Suppressor macrophage treated with lipopolysaccharide for 4 hours (primary cell): ENCODE data around the gene RANBP6.
"Not testable (repeated sequence)": the region's sequence is repeated elsewhere in the genome, so short reads cannot be mapped to it uniquely, and the experiment has no call there.

Experiments
- DNase-seq: peaks from one replicate; pipeline ENCODE4 v3.0.0-alpha.2; 2020

RANBP6 gene

DNA sequence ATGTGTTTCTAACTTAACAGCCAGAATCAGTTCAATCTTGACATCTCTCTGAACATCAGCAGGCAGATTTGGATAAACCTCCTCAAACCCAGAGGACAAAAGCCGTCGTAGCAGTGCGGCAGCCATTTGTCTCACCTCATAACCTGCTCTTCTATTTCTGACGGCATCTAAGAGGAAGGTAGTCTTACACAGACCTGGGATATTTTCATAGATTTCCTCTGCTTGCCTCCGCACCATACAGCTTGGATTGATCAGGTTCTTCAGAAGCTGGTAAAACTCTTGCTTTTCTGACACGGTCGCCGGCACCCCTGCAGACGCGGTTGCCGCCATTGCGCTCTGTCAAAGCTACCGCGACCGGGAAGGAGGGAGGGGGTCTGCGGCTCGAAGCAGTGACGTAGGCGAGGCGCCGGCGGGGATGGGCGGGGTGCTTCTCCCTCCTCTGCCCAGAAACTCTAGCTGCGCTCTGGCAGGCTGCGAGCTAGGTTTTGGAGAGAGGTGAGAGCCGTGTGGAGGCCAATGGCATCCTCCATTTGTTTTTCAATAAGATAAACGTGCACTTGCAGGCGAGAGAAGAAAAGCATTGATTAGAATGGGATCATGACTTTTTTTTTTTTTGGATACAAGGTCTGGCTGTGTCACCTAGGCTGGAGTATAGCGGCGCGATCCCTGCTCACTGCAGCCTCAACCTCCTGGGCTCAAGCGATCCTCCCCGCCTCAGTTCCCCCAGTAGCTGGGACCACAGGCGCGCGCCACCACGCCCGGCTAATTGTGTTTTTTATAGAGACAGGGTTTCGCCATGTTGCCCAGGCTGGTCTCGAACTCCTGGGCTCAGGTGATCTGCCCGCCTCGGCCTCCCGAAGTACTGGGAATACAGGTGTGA lies at the start of gene RANBP6:
Gene RANBP6 (minus strand): TSS at position 347 of the 880 bp plus-strand sequence. CDS start 17 bp downstream, at position 330.
- DNase-seq = peak; percentile 90

DNA sequence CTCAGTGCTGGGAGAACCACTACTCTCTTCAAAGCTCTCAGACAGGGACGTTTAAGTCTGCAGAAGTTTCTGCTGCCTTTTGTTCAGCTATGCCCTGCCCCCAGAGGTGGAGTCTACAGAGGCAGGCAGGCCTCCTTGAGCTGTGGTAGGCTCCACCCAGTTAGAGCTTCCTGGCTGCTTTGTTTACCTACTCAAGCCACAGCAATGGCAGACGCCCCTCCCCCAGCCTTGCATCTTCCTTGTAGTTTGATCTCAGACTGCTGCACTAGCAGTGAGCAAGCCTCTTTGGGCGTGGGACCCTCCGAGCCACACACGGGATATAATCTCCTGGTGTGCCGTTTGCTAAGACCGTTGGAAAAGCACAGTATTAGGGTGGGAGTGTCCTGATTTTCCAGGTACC lies 47.7 kb upstream of the RANBP6 start:
- not testable (repeated sequence) for DNase-seq

DNA sequence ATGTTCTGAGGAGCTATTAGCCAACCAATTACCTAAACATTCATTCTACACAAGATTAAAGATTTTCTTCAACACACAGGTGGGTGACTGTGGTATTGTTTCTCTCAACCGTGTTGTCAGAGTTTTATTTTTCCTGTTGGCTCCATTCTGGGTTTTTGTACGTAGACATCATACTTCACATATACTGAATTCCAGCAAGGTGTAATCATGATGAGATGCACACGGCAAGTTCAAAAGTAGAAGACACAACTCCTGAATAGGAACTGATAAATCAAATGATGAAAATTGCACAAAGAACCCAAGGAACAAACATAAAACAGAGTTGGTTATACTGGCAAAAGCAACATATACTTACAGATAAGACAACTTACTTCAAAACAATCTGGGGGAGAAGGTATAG lies 40.2 kb upstream of the RANBP6 start:
- DNase-seq = no peak

DNA sequence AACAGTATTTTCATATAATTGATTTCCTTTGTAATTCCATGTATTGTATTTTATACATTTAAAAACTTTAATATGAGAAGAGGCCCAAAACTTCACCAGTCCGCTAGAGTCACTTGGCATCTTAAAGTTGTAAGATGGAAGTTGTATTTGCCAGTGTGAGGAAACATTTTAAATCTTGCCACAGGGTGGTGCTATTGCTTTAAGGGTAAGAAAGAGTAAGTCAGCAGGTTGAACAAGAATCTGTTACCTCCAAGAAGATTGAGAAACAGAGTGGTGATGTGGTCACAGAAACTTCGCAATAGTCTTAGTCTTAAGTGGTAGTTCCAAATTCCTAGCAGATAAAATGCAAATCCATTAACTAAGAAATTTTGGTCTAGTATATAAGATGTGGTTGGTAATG lies 39.8 kb upstream of the RANBP6 start:
- peak; percentile 88 for DNase-seq

DNA sequence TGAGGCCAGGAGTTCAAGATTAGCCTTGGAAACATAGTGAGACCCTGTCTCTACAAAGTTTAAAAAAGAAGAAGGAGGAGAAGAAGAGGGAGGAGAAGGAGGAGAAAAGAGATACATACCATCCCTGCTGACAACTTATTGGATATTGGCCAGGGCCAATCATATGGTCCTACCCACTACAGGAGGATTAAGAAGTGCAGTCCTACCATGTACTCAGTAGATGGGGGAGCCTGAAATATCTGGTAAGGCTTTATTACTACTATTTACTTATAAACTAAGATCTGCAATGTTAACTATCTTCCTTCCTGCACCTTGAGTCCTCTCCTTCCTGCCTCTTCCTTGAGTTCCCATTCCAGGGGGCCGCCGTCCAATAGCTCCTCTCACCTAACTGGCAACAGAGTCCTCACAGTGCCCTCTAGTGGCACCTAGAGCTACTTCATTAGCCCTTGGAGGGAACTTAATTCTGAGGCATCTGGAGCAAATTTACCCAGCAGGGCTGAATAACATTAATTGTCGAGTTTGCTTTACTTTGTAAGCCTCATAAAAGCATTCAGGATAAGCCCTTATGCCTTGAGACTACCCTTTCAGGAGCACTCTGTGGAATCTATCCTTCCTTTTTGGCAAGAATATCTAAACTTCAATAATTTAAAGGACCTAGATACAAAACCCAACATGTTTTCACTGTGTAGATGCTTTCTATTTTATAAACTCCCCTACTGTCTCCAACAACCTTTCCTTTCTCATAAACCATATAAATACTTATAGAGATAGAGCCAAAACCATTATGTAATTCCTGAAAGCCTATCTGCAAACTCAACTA lies 39.1 kb upstream of the RANBP6 start:
- DNase-seq = peak; percentile 80

DNA sequence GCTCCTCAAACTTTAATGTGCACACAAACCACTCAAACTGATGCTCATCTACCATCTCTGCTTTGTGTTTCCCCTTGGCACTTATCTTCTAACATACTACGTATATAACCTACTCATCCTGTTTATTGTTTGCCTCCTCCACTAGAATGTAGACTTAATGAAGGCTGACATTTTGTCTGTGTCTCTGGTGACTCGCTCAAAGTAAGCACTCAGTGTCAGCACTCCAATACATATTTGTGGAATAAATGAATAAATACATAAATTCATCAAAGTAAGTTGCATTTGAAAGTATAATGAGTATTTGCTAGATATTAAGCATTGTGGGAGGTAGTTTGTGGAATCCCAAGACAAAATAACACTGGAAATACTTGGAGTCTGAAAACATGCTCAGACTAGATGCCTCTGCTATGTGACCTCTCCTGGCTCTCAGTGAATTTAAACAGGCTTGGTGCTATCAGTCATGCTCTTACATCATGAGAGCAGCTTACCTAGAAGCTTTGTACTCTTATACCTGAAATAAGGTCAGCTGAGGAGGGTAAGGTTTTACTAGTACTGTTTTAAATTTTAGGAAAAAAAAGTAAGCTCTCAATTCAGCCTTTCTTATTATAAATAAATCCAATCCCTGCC lies 37.0 kb upstream of the RANBP6 start:
- DNase-seq = no peak

DNA sequence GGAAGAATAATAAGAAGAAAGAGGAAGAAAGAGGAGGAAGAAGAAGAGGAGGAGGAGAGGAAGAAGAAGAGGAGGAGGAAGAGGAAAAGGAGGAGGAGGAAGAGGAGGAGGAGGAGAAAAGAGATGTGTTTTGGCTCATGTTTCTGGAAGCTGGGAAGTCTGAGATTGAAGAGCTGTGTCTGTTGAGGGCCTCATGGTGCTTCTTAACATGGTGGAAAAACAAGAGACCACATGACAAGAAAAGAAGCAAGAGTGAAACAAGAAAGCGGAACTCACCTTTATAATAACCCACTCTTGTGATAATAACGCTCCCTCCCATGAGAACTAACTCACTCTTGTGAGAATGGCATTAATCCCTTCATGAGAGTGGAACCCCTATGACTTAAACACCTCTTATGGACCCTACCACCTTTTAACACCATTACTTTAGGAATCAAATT lies 36.1 kb upstream of the RANBP6 start:
- DNase-seq = no peak

DNA sequence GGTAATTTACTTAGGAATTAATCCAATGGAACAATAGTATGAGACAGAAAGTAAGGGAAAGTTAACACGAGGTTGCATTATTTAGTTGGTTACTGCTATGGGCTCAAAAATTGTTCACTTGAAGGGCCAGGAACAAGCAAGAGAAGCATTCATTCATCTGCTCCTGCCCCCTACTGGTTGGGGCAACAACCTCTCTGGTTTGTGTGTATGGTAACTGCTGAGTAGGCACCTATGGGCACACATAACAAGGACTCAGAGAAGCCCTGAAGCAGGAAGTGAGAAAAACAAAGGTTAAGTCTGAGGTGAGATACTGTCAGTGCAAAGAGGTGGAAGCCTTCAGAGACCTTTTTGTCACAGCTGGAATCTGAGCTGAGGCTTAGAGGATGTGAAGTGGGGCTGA lies 34.4 kb upstream of the RANBP6 start:
- peak; percentile 40 for DNase-seq

DNA sequence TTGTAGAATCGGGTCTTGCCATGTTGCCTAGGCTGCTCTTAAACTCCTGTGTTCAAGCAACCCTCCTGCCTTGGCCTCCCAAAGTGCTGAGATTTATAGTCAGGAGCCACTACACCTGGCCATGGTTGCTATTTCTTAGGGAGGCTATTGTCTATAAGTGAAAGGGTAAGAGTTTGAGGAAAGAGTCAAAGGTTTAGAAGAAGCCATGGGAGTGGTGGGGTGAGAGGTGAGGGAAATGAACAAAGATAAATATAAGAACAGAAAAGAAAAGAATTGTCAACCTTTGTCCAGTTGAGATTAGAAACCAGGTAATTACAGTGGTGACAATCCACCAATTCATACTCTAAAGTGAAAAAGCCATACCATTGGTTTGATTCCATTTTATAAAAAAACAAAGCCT lies 32.6 kb upstream of the RANBP6 start:
- no peak for DNase-seq

DNA sequence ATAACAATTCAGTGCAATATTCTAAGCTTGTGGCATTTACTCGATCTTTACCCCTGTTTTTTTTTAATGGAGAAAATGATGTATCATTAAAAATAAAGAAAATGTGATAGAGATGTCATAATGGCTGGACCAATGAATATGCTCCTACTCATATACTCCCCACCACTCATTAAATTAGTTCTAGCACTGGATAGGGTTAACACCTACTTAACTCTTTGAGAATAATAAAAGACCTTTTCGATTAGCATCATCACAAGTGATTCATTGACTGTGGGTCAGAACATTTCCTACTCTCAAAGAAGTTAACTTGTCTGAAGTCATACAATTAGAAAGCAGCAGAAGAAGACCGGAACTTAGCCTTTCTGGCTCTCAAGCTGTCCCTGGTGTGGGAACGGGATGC lies 31.6 kb upstream of the RANBP6 start:
- no peak for DNase-seq

DNA sequence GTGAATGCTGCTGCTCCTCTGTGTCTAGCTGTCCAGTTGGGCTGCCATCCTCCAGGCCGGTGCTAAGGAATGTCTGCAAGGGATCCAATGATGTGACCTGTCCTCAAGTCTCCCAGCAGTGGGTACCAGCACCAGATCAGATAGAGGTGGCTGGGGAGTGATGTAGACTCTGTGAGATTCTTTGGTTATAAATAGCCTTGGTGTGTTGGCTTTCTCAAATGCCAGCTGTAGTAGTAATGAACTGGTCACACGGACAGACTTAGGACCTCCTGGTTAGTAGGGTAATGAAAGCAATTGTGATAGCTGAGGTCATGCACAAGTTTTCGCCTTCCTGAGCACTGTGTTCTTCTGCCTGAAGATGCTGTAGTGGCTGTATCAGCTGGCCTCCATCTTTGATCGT lies 29.9 kb upstream of the RANBP6 start:
- no peak for DNase-seq

DNA sequence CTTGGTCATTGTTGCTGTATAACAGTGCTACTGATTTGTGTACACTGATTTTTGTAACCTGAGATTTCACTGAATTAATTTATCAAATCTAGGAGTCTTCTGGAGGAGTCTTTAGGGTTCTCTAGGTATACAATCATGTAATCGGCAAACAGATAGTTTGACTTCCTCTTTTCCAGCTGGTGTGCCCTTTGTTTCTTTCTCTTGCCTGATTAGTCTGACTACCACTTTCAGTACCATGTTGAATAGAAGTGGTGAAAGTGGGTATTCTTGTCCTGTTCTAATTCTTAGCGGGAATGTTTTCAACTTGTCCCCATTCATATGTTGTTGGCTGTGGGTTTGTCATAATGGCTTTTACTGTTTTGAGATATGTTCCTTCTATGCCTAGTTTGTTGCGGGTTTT lies 24.7 kb upstream of the RANBP6 start:
- no peak for DNase-seq

DNA sequence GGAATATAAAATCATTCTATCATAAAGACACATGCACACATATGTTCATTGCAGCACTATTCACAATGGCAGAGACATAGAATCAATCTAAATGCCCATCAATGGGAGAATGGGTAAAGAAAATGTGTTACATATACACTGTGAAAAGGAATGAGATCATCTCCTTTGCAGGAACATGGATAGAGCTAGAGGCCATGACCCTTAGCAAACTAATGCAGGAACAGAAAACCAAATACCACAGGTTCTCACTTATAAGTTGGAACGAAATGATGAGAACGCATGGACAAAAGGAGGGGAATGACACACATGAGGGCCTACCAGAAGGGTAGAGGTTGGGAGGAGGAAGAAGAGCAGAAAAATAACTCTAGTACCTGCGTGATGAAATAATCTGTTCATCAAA lies 21.0 kb upstream of the RANBP6 start:
- DNase-seq = no peak

DNA sequence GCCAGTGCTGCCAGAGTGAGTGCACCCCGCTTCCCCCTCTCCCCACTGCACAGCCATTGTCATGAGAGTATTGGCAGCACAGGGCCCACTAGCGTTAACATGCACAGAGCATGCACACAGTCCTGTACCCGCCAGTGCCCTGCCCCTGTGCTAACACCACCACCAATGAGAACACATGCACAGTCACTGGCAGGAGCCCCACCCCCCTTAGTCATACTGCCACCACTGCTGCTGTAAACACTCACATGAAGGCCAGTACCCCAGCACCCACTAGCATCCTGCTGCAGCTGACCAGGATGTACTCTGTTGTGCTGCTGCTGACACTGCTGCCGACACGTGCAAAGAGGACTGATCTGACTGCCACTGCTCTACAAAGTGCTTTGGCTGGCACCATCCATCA lies 19.5 kb upstream of the RANBP6 start:
- no peak for DNase-seq

DNA sequence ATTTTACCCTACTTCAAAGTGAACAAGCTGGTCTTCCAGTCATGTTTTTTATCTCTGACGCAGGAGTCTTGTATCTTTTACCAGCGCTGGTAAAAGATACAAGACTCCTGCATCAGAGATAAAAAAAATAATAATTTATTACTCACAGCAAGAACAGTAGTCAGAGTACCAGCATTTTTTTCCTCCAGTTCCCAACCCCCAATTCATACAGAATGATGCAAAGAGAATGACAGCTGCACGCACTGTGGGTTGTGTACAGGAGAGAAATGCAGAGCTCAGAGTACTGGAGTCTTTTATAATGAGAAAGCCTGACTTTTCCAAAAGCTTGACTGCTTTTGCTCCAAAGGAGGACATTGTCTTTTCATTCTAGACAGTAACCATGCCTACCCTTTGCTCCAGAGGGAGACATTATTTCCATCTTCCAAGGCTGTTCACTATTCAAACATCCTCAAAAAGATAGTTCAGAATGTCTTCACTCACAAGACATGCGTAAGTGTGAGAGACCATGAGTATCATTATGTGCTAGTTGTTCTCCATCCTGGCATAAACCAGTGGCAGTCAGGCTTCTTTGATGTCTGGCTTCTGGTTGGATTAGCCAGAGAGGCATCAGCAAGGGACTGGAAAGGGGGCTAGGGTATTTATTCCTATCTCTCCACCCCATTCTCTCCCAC lies 14.3 kb upstream of the RANBP6 start:
- no peak for DNase-seq

DNA sequence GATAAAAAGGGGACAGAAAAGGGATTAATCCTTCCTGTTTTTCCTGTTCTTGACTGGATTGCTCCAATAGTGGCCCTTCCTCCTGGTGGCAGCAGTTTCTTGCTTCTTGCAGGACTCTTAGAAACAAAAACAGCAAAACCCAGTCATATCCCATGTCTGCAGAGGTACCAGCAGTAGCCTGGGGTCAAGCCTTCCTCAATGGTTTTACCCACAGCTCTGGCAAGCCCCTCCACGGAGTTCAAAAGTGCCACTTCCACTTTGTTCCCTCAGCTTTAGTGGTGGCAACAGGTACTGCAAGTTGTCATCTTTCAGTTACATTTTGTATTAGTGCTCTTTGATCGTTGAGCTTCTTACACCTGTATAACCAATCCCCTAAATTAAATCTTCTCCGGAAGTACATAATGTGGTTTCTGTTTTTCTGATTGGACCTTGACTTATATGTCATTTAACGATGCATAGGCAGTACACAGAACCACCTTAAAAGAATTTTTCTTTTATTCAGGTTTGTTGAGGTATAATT lies 8.7 kb upstream of the RANBP6 start:
- DNase-seq = peak; percentile 41

DNA sequence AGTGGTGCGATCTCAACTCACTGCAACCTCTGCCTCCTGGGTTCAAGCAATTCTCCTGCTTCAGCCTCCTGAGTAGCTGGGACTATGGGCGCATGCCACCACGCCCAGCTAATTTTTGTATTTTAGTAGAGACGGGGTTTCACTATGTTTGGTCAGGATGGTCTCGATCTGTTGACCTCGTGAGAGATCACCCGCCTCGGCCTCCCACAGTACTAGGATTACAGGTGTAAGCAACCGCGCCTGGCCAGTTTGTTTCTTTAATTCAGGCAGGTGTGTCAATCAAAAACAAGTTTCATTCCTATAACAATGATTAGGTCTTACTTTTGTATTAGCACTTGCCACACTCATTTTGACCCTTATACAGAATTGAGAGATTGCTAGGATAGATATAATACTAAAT lies 1.6 kb upstream of the RANBP6 start:
- not testable (repeated sequence) for DNase-seq

DNA sequence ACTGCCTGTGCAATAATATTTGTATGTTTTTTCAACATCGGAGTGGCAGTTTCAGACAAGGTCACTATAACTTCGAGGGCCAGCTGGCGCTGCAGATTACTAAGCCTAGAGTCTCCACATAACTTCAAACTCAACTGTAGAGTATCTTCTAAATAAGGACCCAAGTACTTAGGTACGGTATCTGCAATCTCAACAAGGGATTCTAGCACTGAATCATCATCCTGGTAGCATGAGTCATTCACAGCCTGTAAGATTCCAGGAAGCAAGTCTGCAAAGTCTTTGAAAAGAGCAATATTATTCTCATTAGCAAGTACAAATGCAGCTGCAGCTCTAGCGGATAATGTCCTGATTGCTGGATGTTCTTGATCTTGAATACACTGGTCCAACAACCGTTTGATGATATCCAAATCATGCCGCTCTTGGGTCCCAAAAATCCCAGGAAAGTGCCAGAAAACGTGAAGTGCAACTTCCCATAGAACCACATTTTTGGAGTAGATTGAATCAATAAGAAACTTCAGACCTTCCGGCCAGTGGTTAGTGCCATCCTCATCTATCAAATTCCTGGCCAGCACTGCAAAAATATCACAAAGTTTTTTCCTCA lies 654 bp downstream of the RANBP6 start:
- DNase-seq = peak; percentile 51

DNA sequence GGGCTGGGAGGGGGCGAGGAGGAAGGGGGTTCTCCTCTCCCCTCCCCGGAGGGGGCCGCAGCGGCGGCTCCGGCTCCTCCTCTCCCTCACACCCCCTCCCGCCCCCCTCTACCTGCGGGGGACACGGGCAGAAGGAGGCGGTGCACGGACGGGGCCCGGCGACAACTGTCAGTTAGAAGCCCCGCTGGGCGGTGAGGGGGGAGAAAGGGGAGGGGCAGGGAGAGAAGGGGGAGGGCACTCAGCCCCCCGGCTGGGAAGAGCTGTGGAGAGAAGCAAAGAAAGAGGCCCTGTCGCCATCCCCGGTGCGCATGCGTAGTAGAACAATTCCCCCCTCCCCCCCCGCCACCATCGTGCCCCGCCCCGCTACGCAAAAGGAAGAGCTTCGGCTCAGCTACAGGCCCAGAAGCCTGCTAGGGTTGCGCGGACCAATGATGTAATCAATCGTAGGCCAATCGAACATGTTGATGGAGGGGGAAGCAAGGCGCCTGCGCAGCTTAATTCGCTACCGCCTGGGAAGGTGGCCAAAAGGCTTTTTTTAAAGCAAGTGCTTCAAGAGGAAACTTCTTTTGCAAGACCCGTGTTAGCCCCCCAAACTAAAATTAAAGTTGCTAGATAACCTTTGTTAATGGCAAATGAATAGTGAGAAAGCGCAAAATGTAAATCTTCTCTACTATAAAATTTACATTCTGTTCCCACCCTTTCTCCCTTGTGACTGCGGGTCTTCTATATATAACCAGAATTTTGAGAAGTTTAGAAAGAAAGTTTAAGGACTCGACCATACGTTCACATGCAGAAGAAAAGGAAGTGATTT lies 7.0 kb downstream of the RANBP6 start:
- DNase-seq = peak; percentile 99

DNA sequence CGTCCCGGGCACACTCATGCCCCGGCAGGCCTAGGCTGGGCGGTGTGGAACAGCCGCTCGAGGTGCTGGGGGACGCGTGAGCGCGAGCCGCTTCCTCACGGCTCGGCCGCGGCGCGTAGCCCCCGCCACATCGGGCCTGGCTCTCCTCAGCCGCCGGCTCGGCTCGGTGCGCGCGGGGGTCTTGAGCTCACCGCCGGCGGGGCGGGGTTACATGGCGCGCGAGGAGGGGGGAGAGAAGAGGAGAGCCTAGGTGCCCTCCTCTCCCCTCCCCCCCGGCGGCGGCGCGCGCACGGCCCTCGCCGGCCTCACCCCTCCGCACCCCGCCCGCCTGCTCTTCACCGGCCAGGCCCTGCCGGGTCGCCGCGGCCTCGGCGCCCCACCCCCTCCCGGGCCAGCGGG lies 7.7 kb downstream of the RANBP6 start:
- DNase-seq = peak; percentile 68

DNA sequence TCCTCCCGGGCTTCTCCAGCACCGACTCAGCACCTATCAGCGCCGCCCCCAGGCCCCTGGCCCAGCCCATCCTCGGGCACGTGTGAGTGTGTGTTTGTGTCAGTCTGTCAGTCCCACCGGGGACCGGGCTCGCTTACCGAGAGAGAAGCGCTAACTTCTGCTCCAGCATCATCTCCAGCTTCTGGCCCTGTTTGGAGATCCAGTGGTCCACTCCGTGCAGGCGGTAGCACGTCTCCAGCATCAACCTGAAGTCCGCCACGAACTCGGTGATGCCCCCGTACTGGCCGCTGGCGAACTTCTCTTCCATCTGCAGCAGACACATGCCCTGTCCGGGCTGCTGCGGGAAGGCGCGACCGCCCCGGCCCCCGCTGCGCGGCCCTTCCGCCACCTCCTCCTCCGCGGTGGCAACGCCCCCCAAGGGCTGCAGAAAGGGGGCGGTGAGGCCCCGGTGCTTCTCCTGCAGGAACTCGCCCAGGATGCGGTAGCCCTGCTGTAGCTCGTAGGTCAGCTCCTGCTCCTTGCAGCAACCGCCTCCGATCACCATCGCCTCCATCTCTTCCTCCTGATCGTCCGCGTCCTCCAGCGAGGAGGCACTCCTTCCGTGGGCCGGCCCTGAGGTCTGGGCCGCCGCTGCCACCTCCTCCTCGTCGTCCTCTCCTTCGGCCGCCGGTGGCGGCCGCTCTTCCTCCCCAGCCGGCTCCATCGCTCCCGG lies 8.2 kb downstream of the RANBP6 start:
- no peak for DNase-seq
